ENCODE results near the gene RPN2. TPM values are rescaled to one million over a fixed set of nuclear protein-coding genes. Genes with fewer than 3 reads are reported as not detected.

The RPN2 gene
- total and polyA plus RNA-seq, 9 of the 15 experiments (the other 6 are each of a cell fraction or from before 2014, with no cell fraction given): 168 to 548 (median 325) TPM

DNA sequence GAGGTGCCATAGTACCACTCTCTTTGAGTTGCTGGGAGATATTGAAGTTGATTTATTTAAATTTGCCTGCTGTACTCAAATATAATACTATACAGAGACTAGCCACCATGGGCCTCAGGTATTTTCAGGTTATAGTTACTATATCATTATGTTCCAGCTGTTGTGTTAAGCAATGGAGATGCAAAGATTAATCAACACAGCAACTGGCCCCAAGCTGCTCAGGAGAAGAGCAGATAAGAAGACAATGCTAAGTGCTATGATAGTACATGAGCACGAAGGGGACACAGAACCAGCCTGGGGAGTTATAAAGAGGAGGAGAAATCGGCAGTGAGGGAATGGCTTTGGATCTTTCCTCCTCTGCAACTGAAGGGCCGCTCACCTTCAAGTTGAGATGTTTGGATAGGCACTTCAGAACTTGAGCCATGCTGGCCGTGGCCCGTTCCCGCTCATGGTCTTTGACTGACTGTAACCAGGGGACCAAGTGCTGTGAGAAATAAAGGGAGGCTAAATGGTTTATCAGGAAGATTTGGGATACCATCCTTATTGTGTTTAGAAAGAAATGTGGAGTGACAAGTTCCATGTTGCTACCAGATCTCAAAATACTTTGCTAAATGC lies 24.3 kb upstream of the RPN2 start (continued):
- TF ChIP-seq, protein P1, sequence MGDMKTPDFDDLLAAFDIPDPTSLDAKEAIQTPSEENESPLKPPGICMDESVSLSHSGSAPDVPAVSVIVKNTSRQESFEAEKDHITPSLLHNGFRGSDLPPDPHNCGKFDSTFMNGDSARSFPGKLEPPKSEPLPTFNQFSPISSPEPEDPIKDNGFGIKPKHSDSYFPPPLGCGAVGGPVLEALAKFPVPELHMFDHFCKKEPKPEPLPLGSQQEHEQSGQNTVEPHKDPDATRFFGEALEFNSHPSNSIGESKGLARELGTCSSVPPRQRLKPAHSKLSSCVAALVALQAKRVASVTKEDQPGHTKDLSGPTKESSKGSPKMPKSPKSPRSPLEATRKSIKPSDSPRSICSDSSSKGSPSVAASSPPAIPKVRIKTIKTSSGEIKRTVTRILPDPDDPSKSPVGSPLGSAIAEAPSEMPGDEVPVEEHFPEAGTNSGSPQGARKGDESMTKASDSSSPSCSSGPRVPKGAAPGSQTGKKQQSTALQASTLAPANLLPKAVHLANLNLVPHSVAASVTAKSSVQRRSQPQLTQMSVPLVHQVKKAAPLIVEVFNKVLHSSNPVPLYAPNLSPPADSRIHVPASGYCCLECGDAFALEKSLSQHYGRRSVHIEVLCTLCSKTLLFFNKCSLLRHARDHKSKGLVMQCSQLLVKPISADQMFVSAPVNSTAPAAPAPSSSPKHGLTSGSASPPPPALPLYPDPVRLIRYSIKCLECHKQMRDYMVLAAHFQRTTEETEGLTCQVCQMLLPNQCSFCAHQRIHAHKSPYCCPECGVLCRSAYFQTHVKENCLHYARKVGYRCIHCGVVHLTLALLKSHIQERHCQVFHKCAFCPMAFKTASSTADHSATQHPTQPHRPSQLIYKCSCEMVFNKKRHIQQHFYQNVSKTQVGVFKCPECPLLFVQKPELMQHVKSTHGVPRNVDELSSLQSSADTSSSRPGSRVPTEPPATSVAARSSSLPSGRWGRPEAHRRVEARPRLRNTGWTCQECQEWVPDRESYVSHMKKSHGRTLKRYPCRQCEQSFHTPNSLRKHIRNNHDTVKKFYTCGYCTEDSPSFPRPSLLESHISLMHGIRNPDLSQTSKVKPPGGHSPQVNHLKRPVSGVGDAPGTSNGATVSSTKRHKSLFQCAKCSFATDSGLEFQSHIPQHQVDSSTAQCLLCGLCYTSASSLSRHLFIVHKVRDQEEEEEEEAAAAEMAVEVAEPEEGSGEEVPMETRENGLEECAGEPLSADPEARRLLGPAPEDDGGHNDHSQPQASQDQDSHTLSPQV (IDR thresholded peaks at IDR 0.05): 0 out of 2 replicates have a peak, but pooled peaks have one; percentile 25
- TF ChIP-seq, protein P2, sequence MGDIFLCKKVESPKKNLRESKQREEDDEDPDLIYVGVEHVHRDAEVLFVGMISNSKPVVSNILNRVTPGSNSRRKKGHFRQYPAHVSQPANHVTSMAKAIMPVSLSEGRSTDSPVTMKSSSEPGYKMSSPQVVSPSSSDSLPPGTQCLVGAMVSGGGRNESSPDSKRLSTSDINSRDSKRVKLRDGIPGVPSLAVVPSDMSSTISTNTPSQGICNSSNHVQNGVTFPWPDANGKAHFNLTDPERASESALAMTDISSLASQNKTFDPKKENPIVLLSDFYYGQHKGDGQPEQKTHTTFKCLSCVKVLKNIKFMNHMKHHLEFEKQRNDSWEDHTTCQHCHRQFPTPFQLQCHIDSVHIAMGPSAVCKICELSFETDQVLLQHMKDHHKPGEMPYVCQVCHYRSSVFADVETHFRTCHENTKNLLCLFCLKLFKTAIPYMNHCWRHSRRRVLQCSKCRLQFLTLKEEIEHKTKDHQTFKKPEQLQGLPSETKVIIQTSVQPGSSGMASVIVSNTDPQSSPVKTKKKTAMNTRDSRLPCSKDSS (IDR thresholded peaks at IDR 0.05; ENCODE audit: low read depth, partially characterized antibody): no peak
- TF ChIP-seq CCNT2 (IDR thresholded peaks at IDR 0.05; ENCODE audit: borderline replicate concordance, extremely low read depth, insufficient read length, low read depth, low read length): peak; percentile 62
- no peak for TF ChIP-seq SP2 (IDR thresholded peaks at IDR 0.05; ENCODE audit: extremely low read depth, low read depth, low read length, poor library complexity, severe bottlenecking)
- no peak for TF ChIP-seq BRCA1 (IDR thresholded peaks at IDR 0.05)
- TF ChIP-seq BRCA1 (CRISPR knock-in tag; IDR thresholded peaks at IDR 0.05): no peak
- peak; percentile 28 for TF ChIP-seq TAF1 (IDR thresholded peaks at IDR 0.05; ENCODE audit: control insufficient read depth, extremely low read depth, insufficient read depth, low read length, severe bottlenecking)
- TF ChIP-seq, protein P3, sequence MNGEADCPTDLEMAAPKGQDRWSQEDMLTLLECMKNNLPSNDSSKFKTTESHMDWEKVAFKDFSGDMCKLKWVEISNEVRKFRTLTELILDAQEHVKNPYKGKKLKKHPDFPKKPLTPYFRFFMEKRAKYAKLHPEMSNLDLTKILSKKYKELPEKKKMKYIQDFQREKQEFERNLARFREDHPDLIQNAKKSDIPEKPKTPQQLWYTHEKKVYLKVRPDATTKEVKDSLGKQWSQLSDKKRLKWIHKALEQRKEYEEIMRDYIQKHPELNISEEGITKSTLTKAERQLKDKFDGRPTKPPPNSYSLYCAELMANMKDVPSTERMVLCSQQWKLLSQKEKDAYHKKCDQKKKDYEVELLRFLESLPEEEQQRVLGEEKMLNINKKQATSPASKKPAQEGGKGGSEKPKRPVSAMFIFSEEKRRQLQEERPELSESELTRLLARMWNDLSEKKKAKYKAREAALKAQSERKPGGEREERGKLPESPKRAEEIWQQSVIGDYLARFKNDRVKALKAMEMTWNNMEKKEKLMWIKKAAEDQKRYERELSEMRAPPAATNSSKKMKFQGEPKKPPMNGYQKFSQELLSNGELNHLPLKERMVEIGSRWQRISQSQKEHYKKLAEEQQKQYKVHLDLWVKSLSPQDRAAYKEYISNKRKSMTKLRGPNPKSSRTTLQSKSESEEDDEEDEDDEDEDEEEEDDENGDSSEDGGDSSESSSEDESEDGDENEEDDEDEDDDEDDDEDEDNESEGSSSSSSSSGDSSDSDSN (IDR thresholded peaks at IDR 0.05; ENCODE audit: borderline replicate concordance in 1 of 2, low read depth in 2 of 2, low read length in 2 of 2): no peak
- TF ChIP-seq TAL1 (IDR thresholded peaks at IDR 0.05): peak; percentile 99
- no peak for TF ChIP-seq ZNF699 (CRISPR knock-in tag; IDR thresholded peaks at IDR 0.05; ENCODE audit: insufficient replicate concordance)
- TF ChIP-seq NONO (IDR thresholded peaks at IDR 0.05; ENCODE audit: low read depth in 2 of 2, low read length in 1 of 2): peak in 1 of 2 experiments; percentile 32; a peak in 1 of 4 replicates
- TF ChIP-seq, protein P4, sequence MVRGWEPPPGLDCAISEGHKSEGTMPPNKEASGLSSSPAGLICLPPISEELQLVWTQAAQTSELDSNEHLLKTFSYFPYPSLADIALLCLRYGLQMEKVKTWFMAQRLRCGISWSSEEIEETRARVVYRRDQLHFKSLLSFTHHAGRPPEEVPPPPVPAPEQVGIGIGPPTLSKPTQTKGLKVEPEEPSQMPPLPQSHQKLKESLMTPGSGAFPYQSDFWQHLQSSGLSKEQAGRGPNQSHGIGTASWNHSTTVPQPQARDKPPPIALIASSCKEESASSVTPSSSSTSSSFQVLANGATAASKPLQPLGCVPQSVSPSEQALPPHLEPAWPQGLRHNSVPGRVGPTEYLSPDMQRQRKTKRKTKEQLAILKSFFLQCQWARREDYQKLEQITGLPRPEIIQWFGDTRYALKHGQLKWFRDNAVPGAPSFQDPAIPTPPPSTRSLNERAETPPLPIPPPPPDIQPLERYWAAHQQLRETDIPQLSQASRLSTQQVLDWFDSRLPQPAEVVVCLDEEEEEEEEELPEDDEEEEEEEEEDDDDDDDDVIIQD (CRISPR knock-in tag; IDR thresholded peaks at IDR 0.05): no peak
- no peak for TF ChIP-seq KAT7 (CRISPR knock-in tag; IDR thresholded peaks at IDR 0.05; ENCODE audit: borderline replicate concordance)
- peak; percentile 93 for TF ChIP-seq ZNF644 (tag; IDR thresholded peaks at IDR 0.05; ENCODE audit: low read depth)
- TF ChIP-seq ETV6 (IDR thresholded peaks at IDR 0.05; ENCODE audit: borderline replicate concordance in 1 of 2, low read depth in 2 of 2, low read length in 1 of 2): no peak
- TF ChIP-seq ETV6 (CRISPR knock-in tag; IDR thresholded peaks at IDR 0.05; ENCODE audit: borderline replicate concordance): no peak
- peak; percentile 99 for TF ChIP-seq SOX6 (IDR thresholded peaks at IDR 0.05)
